ENCODE data around the gene TPCN1.

GRCh38 chr12:113184098-113184899 is 37.0 kb upstream of the TPCN1 start:
- TF ChIP-seq HDAC2 (IDR thresholded peaks at IDR 0.05; ENCODE audit: borderline replicate concordance in 1 of 2, low read depth in 2 of 2, low read length in 2 of 2) (no peak), MAX (IDR thresholded peaks at IDR 0.05) (no peak), POLR2A (IDR thresholded peaks at IDR 0.05; ENCODE audit: control extremely low read depth in 1 of 2, low read depth in 2 of 2, low read length in 2 of 2) (no peak), CTCF (IDR thresholded peaks at IDR 0.05; ENCODE audit: control extremely low read depth in 1 of 3, insufficient read depth in 1 of 3, low read depth in 1 of 3, low read length in 3 of 3) (no peak), TAF7 (optimal IDR thresholded peaks at IDR 0.05; ENCODE audit: borderline replicate concordance, low read depth, low read length) (no peak), CEBPB (IDR thresholded peaks at IDR 0.05; ENCODE audit: low read depth, low read length) (no peak), JUND (IDR thresholded peaks at IDR 0.05; ENCODE audit: low read length) (no peak)

All from H1 (cell line).